Kidney capillary endothelial cell (primary cell): Measurements from ENCODE around the gene BMP7.
"Not testable (repeated sequence)": the region's sequence is repeated elsewhere in the genome, so short reads cannot be mapped to it uniquely, and the experiment has no call there.

ENCODE experiments used
- DNase-seq: peaks from one replicate; pipeline ENCODE4 v3.0.0-alpha.2; 2018; ENCODE audit warnings: low spot score

Gene BMP7

GRCh38 chr20:57167971-57168701, 98.3 kb downstream of the BMP7 start:
- DNase-seq: no peak

DNA sequence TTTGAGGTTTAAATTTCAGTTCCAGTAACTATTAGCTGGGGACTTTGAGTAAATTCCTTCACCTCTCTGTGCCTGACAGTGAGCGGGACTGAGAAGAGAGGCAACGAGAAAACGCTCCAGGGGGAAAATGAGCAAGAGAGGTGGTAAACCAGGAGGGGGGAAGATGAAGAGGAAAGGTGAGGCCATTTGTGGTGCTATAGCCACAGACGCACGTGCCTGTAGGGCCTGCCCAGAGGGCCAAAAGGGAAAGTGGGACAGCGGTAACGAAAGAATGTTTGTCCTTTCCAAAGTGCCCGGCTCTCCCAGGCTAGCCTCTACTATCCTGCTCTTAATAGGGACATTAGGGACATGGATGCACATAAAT, 99.2 kb downstream of the BMP7 start:
- DNase-seq: no peak

DNA sequence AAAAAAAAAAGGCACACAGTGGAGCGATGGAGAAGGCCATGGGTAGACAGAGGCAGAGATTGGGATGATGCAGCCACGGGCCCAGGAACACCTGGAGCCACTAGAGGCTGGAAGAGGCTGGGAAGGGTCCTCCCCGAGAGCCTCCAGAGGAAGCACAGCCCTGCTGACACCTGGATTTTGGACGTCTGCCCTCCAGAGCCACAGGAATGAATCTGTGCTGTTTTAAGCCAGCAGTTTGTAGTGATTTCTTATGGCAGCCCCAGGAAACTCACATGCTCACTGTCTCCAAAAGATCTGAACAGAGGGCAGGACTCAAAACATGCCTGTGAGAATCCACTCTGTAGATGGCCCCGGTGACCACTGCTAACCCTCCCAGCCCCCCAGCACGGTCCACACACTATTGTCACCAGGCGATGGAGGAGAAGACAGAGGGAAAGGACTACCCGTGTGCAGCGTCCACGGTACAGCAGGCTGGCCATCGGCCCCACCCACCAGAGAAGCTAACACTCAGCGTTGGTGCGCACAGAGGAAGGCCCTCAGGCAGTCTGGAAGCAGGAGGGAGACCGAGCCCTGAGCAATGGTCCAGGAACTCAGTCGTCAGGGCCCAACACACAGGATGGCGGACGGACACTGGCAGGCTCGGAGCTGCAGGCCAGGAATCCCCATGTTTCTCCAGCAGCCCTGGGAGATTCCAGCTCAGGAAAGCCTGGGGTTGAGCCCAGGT, 99.7 kb downstream of the BMP7 start:
- no peak for DNase-seq

DNA sequence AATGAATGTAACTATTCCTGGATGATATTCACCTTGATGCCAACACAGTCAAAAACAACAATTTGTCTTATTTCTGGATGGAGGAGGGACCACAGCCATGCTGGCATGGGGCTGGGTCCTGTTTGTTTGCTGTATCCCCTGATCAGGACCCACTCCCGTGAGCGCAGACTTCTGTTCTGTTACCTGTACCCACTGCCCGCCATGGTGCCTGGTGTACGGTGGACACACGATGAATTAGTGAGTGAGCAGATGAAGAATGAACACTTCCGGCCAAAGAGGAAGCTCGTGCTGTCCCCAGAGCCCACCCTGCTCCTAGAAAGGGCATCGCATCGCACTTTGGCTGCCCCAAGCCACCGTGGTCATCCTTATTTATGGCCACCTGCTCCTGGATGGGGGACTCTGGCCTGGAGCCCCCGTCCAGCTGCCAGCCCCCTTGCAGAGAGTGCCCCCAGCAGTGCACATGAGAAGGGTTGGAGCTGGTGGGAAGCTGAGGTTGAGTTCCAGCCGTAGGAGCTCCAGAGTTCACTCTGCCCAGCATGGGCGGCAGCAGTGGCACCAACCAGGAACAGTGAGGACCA, 100.9 kb downstream of the BMP7 start:
- no peak for DNase-seq

DNA sequence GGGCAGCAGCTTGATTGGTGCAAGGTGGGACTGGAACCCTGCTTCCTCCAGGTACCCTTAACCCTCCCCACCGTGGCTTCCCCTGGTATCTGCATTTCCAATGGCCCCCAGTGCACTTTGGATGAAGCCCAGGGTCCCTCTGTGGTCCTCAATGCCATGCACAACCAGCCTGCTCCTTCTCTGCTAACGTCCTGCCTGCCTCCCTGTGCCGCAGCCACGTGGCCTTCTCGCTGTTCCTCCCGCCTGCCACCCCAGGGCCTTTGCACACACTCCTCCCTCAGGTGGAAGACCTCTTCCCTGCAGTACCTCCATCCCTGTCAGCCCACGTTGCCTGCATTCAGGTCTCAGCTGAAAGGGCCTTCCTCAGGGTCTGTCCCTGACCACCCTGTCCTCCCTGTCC, 101.6 kb downstream of the BMP7 start:
- no peak for DNase-seq

DNA sequence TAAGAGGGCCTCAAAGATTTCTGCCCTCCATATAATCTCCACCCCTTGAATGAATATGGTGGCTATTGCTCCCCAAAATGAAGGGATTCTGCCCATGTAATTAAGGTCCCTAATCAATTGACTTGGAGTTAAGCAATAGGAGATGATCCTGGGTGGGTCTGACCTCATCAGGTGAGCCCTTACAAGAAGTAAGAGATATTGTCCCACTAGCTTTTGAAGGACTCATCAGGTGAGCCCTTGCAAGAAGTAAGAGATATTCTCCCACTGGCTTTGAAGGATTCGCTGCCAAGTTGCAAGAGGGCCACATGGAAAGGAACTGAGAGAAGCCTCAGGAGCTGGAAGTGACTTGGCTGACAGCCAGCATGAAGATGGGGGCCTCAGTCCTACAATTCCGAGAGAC, 103.4 kb downstream of the BMP7 start:
- no peak for DNase-seq

DNA sequence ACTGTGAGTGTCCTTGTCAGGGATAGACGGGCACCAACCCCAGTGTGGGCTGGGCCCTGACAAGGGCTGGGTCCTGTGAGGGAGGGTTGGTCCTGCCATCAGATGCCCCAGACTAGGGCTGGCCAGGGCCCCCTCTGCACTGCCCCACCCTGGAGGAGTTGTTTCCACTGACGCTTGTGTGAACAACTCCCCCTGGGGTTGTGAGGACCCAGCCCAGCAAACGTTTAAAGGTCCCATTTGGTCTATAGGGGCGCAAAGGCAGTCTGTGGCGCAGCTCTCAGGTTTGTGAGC, 104.1 kb downstream of the BMP7 start:
- no peak for DNase-seq

GRCh38 chr20:57161478-57162361, 104.7 kb downstream of the BMP7 start:
- DNase-seq: no peak

DNA sequence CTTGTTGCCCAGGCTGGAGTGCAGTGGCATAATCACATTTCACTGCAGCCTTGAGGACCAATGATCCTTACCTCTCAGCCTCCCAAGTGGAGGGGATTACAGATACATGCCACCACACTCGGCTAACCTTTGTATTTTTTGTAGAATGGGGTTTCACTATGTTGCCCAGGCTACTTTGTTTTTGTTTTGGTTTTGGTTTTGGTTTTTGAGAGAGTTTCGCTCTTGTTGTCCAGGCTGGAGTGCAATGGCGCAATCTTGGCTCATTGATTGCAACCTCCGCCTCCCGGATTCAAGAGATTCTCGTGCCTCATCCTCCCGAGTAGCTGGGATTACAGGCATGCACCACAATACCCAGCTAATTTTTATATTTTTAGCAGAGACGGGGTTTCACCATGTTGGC, 105.5 kb downstream of the BMP7 start:
- no peak for DNase-seq

DNA sequence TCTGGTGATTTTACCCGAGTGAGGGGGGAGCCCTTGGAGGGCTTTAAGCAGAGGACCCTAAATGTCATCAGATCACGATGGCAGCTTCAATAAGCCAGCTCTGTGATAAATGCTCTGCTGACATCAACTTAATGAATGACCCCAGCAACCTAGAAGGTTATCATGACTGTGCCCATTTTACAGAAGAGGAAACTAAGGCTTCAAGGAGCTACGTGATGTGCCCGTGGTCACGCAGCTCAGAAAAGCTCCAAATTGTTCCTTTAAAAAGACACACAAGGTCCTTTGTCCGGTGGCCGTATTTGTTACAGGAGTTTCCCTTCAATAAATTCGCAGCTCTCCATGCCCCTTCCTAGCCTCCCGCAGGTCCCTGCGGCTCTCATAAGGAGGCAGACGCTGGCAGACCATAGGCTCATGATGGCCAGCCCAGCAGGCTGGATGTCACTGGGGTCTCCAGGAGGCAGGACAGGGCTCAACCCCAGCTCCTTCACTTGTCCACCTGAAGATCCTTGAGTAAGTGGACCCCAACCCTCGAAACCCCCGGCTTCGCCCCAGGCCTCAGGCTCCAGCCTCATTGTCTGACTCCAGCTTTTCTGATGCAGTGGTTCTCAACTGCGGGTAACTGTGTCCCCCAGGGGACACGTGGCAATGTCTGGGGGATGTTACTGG, 106.4 kb downstream of the BMP7 start:
- DNase-seq: no peak

GRCh38 chr20:57159193-57159851, 107.1 kb downstream of the BMP7 start:
- DNase-seq: no peak

DNA sequence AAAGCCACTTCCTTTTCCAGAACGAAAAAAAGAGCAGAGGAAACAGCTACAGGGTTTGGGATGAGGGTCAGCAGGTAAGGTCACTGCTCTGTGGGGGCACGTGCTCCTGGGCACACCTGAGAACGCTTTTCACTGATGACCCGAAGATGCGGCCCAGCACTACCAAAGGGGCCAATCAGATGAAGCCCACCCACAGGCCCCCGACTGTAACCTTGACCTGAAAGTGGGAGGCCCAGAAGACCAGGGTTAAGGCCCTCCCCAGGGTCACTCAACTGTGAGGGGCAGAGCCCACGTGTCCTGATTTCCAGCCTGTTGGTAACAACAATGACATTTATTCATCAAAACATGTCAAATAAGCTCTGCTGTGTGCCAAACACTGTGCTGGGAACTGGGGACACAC, 108.0 kb downstream of the BMP7 start:
- DNase-seq: no peak

- DNase-seq: not testable (repeated sequence)
Observed at GRCh38 chr20:57157787-57158186, 108.7 kb downstream of the BMP7 start.

DNA sequence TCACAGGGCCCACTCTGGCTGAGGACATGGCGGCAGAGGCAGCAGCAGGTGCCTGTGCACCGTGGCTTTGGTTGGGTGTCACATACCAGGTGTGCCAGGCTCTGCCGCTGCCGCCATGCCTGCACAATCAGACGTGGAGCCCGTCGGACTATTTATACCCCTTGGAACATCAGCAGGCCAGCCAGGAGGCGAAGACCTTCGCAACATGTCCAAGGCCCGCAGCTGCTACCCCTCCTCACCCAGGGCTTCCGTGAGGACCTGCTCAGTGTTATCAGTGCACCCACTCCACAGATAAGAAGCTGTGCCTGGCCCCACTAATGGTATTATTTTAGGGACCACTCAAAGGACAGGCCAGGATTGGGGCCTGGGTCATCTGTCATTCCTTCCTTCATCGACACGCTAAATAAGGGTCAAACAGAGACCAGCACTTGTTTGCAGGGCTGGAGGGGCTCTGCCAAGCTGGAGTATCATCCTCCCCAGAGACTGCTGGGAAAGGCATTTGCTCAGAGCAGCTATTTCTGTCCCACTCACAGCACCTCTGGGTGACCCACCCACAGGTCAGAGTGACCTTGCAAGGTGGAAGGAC, 109.2 kb downstream of the BMP7 start:
- no peak for DNase-seq

GRCh38 chr20:57156011-57156729, 110.3 kb downstream of the BMP7 start:
- no peak for DNase-seq

DNA sequence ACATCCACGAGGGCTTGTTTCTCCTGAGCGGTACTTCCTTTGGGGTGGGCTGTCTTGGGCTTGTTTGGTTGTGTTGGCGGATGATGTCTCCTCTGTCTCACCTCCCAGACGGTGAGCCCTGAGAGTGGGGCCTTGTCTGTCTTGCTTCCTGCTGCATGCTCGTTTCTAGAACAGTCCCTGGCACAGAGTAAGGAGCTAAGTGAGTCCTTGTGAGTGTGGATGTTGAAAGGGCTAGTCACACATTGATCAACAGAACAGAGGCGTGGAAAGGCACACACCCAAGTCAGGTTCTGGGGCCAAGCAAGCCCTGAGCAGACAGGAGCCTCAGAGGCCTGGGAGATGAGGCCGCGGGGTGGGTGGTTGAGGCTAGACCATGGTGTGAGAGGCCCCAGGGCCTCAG, 111.0 kb downstream of the BMP7 start:
- DNase-seq: no peak

GRCh38 chr20:57153238-57153905, 113.1 kb downstream of the BMP7 start:
- no peak for DNase-seq

GRCh38 chr20:57152557-57152956, 113.9 kb downstream of the BMP7 start:
- no peak for DNase-seq

- DNase-seq: no peak
Observed at GRCh38 chr20:57150559-57150958, 115.9 kb downstream of the BMP7 start.

DNA sequence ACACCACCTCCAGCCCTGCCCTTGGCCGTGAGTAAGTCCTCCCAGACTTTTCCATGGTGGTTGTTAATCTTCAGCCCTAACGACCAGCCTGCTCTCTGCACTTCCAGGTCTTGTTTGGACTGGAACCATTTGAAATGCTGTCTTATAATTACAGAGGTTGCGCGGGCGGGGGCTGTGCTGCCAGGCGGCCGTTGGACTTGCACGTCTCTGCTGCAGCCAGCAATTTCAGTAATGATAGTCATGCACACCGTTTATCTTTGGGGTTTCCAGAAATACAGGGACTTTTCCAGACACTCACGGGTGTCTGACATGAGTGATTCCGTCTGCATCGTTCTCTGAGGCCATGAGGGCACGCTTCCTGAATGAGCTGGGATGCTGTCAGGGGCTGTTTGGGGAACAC, 118.2 kb downstream of the BMP7 start:
- DNase-seq: no peak
